Measurements from ENCODE around the gene ECE2. TPM values are rescaled to one million over a fixed set of nuclear protein-coding genes. Genes with fewer than 3 reads are reported as not detected.

The ECE2 gene
- total RNA-seq, 3 donors from 2014 or later, result not detected

DNA sequence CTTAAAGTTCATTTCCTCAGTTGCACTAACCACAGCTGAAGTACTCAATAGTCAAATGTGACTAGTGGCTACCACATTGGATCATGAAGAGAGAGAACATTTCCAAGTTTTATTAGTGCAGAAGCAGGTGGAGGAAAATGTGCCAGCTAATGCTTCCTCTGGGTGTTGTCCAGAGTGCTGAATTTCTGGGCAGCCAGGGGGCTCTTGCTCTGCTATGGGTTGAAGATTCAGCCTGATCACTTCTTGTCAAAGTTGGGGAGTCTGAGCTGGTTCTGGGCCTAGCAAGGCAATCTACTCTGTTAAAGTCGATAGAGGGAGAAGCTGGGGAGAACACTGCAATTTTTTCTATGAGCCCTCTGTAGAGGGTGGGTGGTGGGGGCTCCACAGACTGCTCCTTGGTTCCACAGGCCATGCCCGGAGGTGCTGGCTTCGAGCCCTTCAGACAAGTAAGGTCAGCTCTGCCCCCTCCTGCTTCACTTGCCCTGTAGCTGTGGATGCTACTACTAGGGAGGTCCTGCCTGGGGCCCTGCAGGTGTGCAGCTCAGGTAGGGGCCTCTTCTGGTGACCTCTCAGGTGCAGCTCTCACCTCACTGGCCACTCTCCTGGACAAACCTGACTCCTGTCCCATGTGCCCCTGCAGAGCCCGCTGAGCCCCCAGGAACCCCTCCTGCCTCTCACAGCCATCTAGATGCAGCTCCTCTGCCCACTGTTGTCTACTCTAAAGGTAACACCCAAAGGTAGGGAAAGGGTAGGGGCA, 35.3 kb upstream of the ECE2 start:
- no peaks in the 10 kb centered on the region for H3K27me3 ChIP-seq
- no peak for DNase-seq (ENCODE audit: low spot score in 2 of 2)

GRCh38 chr3:184241141-184241446, 34.7 kb upstream of the ECE2 start:
- TF ChIP-seq POLR2A (IDR thresholded peaks at IDR 0.05), result no peak
- TF ChIP-seq, protein P1, sequence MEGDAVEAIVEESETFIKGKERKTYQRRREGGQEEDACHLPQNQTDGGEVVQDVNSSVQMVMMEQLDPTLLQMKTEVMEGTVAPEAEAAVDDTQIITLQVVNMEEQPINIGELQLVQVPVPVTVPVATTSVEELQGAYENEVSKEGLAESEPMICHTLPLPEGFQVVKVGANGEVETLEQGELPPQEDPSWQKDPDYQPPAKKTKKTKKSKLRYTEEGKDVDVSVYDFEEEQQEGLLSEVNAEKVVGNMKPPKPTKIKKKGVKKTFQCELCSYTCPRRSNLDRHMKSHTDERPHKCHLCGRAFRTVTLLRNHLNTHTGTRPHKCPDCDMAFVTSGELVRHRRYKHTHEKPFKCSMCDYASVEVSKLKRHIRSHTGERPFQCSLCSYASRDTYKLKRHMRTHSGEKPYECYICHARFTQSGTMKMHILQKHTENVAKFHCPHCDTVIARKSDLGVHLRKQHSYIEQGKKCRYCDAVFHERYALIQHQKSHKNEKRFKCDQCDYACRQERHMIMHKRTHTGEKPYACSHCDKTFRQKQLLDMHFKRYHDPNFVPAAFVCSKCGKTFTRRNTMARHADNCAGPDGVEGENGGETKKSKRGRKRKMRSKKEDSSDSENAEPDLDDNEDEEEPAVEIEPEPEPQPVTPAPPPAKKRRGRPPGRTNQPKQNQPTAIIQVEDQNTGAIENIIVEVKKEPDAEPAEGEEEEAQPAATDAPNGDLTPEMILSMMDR (IDR thresholded peaks at IDR 0.05), result no peak
- TF ChIP-seq POLR2AphosphoS5 (IDR thresholded peaks at IDR 0.05), result no peak
- no peaks in the 10 kb centered on the region for H3K4me1 ChIP-seq
- no peaks in the 10 kb centered on the region for H3K9me3 ChIP-seq
- H3K4me3 ChIP-seq, result no peak overlapping the region
- DNase-seq (ENCODE audit: low spot score in 2 of 2), result no peak
- peaks cover 3% of the 10 kb centered on the region for H3K36me3 ChIP-seq
- no peaks in the 10 kb centered on the region for H3K27me3 ChIP-seq
- H3K27ac ChIP-seq, result no peak overlapping the region
- intact Hi-C loops (cut with DNase I; ENCODE audit: low total_unique reads), result loop anchor here (10.0 kb wide), 1 partner anchor 56 kb away; the partner anchor contains the start of gene ABCF3

More for the DNA sequence above, 35.3 kb upstream of the ECE2 start:
- no peaks in the 10 kb centered on the region for H3K4me1 ChIP-seq
- TF ChIP-seq POLR2AphosphoS5 (IDR thresholded peaks at IDR 0.05), result no peak
- H3K27ac ChIP-seq, result no peak overlapping the region
- H3K36me3 ChIP-seq, result peaks cover 3% of the 10 kb centered on the region
- H3K9me3 ChIP-seq, result no peaks in the 10 kb centered on the region
- intact Hi-C loops (cut with DNase I; ENCODE audit: low total_unique reads), result loop anchor here (10.0 kb wide), 1 partner anchor 56 kb away; the partner anchor contains the start of gene ABCF3
- no peak overlapping the region for H3K4me3 ChIP-seq

DNA sequence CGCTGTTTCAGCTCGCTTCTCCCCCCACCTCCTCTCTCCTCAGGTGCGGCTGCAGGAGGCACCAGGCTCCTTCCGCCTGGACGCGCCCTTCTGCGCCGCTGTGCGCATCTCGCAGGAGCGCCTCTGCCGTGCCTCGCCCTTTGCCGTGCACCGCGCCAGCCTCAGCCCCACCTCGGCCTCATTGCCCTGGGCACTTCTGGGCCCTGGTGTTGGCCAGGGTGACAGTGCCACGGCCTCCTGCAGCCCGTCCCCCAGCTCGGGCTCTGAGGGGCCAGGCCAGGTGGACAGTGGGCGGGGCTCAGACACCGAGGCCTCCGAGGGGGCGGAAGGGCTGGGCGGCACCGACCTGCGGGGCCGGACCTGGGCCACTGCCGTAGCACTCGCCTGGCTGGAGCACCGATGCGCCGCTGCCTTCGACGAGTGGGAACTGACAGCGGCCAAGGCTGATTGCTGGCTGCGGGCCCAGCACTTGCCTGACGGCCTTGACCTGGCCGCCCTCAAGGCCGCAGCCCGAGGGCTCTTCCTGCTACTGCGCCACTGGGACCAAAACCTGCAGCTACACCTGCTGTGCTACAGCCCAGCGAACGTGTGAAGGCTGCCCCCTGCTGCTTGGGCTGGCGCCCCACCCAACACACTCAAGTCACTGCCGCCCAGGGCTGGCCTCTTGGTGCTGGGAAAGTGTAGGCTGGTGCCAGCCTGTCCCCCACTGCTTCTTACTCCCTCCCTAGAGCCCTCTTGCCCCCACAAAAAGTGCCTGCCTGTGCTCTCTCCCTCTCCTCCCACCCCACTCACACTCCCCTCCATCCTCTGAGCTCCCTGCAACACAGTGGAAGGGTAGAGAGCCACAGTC, 34.1 kb upstream of the ECE2 start:
- Histone ChIP-seq H3K27ac (no peak overlapping the region), H3K36me3 (peaks cover 3% of the 10 kb centered on the region), H3K27me3 (no peaks in the 10 kb centered on the region), H3K4me1 (no peaks in the 10 kb centered on the region), H3K4me3 (peak overlapping the region in 1 of 3 donors; percentile 49), H3K9me3 (no peaks in the 10 kb centered on the region)
- TF ChIP-seq POLR2AphosphoS5 (IDR thresholded peaks at IDR 0.05) (peak in 1 of 3 donors; percentile 19), POLR2A (IDR thresholded peaks at IDR 0.05) (no peak)
- TF ChIP-seq, protein P1 (IDR thresholded peaks at IDR 0.05), result peak in 2 of 3 donors; percentile 30 to 39
- DNase-seq (ENCODE audit: low spot score in 2 of 2), result no peak
- intact Hi-C loops (cut with DNase I; ENCODE audit: low total_unique reads), result loop anchor here (10.0 kb wide), 1 partner anchor 57 kb away; the partner anchor contains the start of gene ABCF3

- peaks cover 3% of the 10 kb centered on the region for H3K36me3 ChIP-seq
- no peaks in the 10 kb centered on the region for H3K9me3 ChIP-seq
- no peak overlapping the region for H3K27ac ChIP-seq
- H3K4me1 ChIP-seq, result no peaks in the 10 kb centered on the region
- DNase-seq (ENCODE audit: low spot score in 2 of 2), result no peak
- TF ChIP-seq POLR2A (IDR thresholded peaks at IDR 0.05) (no peak), POLR2AphosphoS5 (IDR thresholded peaks at IDR 0.05) (no peak)
- TF ChIP-seq, protein P1 (IDR thresholded peaks at IDR 0.05), result no peak
- H3K4me3 ChIP-seq, result no peak overlapping the region
- H3K27me3 ChIP-seq, result no peaks in the 10 kb centered on the region
- intact Hi-C loops (cut with DNase I; ENCODE audit: low total_unique reads), result loop anchor here (10.0 kb wide), 1 partner anchor 57 kb away; the partner anchor contains the start of gene ABCF3
Measured at GRCh38 chr3:184242297-184242685, 33.5 kb upstream of the ECE2 start.

DNA sequence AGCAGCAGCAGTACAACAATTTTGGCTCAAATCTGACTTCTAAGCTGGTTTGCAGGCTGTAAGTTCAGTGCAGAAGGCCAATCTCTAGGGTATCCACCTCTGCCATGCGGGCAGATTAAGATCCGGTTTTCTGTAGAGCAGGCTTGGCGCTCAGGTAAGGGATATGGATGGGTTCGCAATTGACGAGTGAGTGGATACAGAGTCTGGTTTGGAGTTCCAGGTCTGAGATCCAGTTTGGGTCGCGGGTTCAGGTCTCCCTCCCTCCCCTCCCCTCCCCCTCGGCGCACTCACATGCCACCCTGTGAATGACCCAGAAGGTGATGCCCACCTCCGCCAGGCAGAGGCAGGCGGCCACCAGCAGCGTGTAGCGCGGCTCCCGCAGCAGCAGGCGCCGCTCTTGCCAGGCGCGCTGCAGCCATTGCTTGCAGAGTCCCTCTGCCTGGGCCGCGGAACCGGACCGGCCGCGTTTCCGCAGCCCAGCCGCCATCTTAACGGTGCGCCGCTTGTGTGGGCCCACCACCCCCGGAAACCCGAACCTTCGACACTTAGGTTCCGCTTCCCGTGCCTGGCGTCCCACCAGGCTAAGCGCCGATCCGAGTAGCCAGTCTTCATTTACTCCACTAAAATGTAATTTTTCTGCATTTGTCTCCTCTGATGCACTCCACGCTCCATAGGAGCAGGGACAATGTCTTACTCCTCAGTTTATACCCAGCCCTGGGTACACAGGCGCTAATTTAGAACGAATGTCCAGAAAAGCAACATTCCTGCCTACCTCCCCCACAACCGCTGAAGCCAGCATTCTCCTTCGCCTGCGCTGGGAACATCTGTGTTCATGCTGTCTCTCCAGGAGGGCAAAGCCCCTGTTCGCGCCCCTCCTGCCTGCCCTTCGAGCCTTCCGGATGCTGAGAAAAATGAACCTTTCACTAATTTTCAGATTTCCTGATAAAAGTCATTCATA, 27.1 kb upstream of the ECE2 start, which contains the start of gene ALG3:
Gene ALG3, minus strand, starts transcription at position 509 of the 958 bp plus-strand sequence. Its CDS starts 22 bp downstream, at position 487.
- intact Hi-C loops (cut with DNase I; ENCODE audit: low total_unique reads), result loop anchor here (10.0 kb wide), 1 partner anchor 64 kb away; the partner anchor contains the start of gene ABCF3

More for the DNA sequence above, 27.1 kb upstream of the ECE2 start, which contains the start of gene ALG3:
- no peak for TF ChIP-seq POLR2A (IDR thresholded peaks at IDR 0.05)
- peak; percentile 58 to 79 (median 76) for TF ChIP-seq POLR2AphosphoS5 (IDR thresholded peaks at IDR 0.05)
- TF ChIP-seq, protein P1 (IDR thresholded peaks at IDR 0.05), result no peak
- peak within 1 kb of the TSS; percentile 74 to 86 for H3K27ac ChIP-seq
- peaks cover 0 to 3% of the 10 kb centered on the region in 2 donors for H3K4me1 ChIP-seq
- peaks cover 3% of the 10 kb centered on the region for H3K36me3 ChIP-seq
- peak; percentile 58 to 85 for DNase-seq (ENCODE audit: low spot score in 2 of 2)
- no peaks in the 10 kb centered on the region for H3K9me3 ChIP-seq
- H3K4me3 ChIP-seq, result peak within 1 kb of the TSS; percentile 81 to 91 (median 88)
- H3K27me3 ChIP-seq, result no peaks in the 10 kb centered on the region

All from breast epithelium (tissue), 4 donors.